Measurements from ENCODE around the gene DDX1. TPM values are rescaled to one million over a fixed set of nuclear protein-coding genes. Genes with fewer than 3 reads are reported as not detected.

Gene DDX1
- total and polyA plus RNA-seq, 9 of the 15 experiments (the other 6 are each of a cell fraction or from before 2014, with no cell fraction given): 116 to 277 (median 232) TPM

DNA sequence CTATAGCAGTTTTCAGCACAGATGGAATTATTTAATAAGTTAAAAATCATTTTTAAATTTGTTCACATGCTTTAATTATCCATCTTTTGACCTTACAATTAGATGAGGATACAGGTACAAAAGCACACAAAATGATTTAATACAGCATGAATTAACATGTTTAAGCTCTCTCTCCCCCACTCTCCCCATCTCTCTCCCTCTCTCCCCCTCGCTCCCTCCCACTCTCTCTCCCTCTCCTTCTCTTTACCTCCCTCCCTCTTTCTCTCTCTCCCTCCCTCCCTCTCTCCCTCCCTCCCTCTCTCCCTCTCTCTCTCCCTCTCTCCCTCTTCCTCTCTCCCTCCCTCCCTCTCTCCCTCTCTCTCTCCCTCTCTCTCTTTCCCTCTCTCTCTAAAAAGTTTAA lies 38.1 kb upstream of the DDX1 start (continued):
- TF ChIP-seq, protein P1, sequence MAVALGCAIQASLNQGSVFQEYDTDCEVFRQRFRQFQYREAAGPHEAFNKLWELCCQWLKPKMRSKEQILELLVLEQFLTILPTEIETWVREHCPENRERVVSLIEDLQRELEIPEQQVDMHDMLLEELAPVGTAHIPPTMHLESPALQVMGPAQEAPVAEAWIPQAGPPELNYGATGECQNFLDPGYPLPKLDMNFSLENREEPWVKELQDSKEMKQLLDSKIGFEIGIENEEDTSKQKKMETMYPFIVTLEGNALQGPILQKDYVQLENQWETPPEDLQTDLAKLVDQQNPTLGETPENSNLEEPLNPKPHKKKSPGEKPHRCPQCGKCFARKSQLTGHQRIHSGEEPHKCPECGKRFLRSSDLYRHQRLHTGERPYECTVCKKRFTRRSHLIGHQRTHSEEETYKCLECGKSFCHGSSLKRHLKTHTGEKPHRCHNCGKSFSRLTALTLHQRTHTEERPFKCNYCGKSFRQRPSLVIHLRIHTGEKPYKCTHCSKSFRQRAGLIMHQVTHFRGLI (CRISPR knock-in tag; IDR thresholded peaks at IDR 0.05): no peak
- TF ChIP-seq, protein P2, sequence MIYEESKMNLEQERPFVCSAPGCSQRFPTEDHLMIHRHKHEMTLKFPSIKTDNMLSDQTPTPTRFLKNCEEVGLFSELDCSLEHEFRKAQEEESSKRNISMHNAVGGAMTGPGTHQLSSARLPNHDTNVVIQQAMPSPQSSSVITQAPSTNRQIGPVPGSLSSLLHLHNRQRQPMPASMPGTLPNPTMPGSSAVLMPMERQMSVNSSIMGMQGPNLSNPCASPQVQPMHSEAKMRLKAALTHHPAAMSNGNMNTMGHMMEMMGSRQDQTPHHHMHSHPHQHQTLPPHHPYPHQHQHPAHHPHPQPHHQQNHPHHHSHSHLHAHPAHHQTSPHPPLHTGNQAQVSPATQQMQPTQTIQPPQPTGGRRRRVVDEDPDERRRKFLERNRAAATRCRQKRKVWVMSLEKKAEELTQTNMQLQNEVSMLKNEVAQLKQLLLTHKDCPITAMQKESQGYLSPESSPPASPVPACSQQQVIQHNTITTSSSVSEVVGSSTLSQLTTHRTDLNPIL (CRISPR knock-in tag; IDR thresholded peaks at IDR 0.05): no peak
- no peak for TF ChIP-seq KLF10 (CRISPR knock-in tag; IDR thresholded peaks at IDR 0.05)
- TF ChIP-seq TAF9B (IDR thresholded peaks at IDR 0.05; ENCODE audit: partially characterized antibody): no peak
- no peak for TF ChIP-seq CHD2 (IDR thresholded peaks at IDR 0.05; ENCODE audit: low read depth, low read length)
- no peak for TF ChIP-seq EWSR1 (IDR thresholded peaks at IDR 0.05; ENCODE audit: borderline replicate concordance, low read depth, partially characterized antibody)
- peak; percentile 37; the same call in 1 of the 2 replicates for TF ChIP-seq RBFOX2 (IDR thresholded peaks at IDR 0.05; ENCODE audit: low read depth, low read length)
- TF ChIP-seq, protein P3, sequence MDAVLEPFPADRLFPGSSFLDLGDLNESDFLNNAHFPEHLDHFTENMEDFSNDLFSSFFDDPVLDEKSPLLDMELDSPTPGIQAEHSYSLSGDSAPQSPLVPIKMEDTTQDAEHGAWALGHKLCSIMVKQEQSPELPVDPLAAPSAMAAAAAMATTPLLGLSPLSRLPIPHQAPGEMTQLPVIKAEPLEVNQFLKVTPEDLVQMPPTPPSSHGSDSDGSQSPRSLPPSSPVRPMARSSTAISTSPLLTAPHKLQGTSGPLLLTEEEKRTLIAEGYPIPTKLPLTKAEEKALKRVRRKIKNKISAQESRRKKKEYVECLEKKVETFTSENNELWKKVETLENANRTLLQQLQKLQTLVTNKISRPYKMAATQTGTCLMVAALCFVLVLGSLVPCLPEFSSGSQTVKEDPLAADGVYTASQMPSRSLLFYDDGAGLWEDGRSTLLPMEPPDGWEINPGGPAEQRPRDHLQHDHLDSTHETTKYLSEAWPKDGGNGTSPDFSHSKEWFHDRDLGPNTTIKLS (IDR thresholded peaks at IDR 0.05; ENCODE audit: borderline replicate concordance, low read depth): no peak
- TF ChIP-seq, protein P4, sequence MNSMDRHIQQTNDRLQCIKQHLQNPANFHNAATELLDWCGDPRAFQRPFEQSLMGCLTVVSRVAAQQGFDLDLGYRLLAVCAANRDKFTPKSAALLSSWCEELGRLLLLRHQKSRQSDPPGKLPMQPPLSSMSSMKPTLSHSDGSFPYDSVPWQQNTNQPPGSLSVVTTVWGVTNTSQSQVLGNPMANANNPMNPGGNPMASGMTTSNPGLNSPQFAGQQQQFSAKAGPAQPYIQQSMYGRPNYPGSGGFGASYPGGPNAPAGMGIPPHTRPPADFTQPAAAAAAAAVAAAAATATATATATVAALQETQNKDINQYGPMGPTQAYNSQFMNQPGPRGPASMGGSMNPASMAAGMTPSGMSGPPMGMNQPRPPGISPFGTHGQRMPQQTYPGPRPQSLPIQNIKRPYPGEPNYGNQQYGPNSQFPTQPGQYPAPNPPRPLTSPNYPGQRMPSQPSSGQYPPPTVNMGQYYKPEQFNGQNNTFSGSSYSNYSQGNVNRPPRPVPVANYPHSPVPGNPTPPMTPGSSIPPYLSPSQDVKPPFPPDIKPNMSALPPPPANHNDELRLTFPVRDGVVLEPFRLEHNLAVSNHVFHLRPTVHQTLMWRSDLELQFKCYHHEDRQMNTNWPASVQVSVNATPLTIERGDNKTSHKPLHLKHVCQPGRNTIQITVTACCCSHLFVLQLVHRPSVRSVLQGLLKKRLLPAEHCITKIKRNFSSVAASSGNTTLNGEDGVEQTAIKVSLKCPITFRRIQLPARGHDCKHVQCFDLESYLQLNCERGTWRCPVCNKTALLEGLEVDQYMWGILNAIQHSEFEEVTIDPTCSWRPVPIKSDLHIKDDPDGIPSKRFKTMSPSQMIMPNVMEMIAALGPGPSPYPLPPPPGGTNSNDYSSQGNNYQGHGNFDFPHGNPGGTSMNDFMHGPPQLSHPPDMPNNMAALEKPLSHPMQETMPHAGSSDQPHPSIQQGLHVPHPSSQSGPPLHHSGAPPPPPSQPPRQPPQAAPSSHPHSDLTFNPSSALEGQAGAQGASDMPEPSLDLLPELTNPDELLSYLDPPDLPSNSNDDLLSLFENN (IDR thresholded peaks at IDR 0.05; ENCODE audit: low read depth in 2 of 2, low read length in 2 of 2): no peak
- TF ChIP-seq, protein P5, sequence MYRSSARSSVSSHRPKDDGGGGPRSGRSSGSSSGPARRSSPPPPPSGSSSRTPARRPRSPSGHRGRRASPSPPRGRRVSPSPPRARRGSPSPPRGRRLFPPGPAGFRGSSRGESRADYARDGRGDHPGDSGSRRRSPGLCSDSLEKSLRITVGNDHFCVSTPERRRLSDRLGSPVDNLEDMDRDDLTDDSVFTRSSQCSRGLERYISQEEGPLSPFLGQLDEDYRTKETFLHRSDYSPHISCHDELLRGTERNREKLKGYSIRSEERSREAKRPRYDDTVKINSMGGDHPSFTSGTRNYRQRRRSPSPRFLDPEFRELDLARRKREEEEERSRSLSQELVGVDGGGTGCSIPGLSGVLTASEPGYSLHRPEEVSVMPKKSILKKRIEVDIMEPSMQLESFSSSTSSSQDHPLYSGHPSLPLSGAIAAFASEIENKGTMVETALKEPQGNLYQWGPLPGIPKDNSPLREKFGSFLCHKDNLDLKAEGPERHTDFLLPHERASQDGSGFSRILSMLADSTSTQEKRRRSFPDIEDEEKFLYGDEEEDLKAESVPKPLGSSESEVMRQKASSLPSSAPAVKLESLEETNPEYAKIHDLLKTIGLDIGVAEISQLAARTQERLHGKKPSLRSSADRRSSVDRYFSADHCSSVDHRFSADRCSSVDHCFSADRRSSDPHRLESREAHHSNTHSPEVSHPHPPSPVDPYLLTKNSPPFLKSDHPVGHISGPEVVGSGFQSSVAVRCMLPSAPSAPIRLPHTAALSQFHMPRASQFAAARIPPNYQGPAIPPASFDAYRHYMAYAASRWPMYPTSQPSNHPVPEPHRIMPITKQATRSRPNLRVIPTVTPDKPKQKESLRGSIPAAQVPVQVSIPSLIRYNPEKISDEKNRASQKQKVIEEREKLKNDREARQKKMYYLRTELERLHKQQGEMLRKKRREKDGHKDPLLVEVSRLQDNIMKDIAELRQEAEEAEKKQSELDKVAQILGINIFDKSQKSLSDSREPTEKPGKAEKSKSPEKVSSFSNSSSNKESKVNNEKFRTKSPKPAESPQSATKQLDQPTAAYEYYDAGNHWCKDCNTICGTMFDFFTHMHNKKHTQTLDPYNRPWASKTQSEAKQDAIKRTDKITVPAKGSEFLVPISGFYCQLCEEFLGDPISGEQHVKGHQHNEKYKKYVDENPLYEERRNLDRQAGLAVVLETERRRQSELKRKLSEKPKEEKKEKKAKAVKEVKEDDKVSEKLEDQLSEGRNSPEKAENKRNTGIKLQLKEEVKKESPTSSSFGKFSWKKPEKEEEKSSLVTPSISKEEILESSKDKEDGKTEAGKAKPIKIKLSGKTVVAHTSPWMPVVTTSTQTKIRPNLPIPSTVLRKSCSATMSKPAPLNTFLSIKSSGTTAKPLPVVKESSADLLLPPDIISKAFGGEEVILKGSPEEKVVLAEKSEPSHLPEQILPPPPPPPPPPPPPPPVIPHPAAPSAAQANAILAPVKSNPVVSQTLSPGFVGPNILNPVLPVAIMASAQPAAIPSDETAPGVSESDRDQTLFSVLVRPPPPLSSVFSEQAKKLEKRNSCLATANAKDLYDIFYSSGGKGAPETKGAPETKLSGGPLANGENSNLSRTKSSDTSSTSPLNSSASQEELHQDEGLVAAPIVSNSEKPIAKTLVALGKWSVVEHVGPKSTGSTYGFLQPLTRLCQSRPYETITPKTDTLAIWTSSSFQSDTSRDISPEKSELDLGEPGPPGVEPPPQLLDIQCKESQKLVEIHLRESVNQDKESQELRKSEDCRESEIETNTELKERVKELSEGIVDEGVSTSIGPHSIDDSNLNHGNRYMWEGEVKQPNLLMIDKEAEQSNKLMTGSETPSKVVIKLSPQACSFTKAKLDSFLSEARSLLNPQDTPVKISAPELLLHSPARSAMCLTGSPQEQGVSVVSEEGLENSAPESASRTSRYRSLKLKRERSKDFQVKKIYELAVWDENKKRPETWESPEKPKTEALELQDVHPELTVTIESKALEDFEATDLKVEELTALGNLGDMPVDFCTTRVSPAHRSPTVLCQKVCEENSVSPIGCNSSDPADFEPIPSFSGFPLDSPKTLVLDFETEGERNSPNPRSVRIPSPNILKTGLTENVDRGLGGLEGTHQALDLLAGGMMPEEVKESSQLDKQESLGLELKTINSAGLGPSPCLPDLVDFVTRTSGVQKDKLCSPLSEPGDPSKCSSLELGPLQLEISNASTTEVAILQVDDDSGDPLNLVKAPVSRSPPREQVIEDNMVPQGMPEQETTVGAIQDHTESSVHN (IDR thresholded peaks at IDR 0.05; ENCODE audit: borderline replicate concordance in 1 of 2, low read depth in 1 of 2): no peak

Data from K562 (cell line).